Daoy (cell line): Measurements from ENCODE around the gene E2F3. TPM values are rescaled to one million over a fixed set of nuclear protein-coding genes. Genes with fewer than 3 reads are reported as not detected.
A peak's percentile ranks its signal among the peaks of the same experiment; 100 is the strongest.
"Not testable (repeated sequence)": the region's sequence is repeated elsewhere in the genome, so short reads cannot be mapped to it uniquely, and the experiment has no call there.

Experiments
- DNase-seq: peaks from one replicate; pipeline ENCODE4 v3.0.0-alpha.2; 2015; ENCODE audit warnings: low read depth
- total RNA-seq: library from RNA; depleted of rRNA; stranded (reverse); fragments of >200 nt; shearing (Covaris generic); gene quantifications from 2 replicates; pipeline ENCODE4 v1.2.3, GENCODE V29; 2014

The E2F3 gene
- total RNA-seq, 1 experiment from 2014 or later: 8.1 TPM

- no peak for DNase-seq
Measured at GRCh38 chr6:20467437-20467836, 65.8 kb downstream of the E2F3 start.

GRCh38 chr6:20468209-20468608 lies 66.5 kb downstream of the E2F3 start:
- no peak for DNase-seq

GRCh38 chr6:20472748-20473147 lies 71.1 kb downstream of the E2F3 start:
- DNase-seq: no peak

- DNase-seq: no peak
Measured at GRCh38 chr6:20473518-20473917, 71.8 kb downstream of the E2F3 start.

- no peak for DNase-seq
Measured at GRCh38 chr6:20474874-20475542, 73.3 kb downstream of the E2F3 start.

- DNase-seq: no peak
Measured at GRCh38 chr6:20476501-20477043, 74.9 kb downstream of the E2F3 start.

- no peak for DNase-seq
Measured at GRCh38 chr6:20477485-20477884, 75.8 kb downstream of the E2F3 start.

GRCh38 chr6:20479060-20479459 lies 77.4 kb downstream of the E2F3 start:
- DNase-seq: no peak

GRCh38 chr6:20479526-20479925 lies 77.8 kb downstream of the E2F3 start:
- DNase-seq: no peak

GRCh38 chr6:20481281-20481680 lies 79.6 kb downstream of the E2F3 start:
- no peak for DNase-seq

- DNase-seq: no peak
Measured at GRCh38 chr6:20483887-20484497, 82.3 kb downstream of the E2F3 start.

- no peak for DNase-seq
Measured at GRCh38 chr6:20486641-20487040, 85.0 kb downstream of the E2F3 start.

GRCh38 chr6:20487669-20488375 lies 86.1 kb downstream of the E2F3 start:
- DNase-seq: no peak

GRCh38 chr6:20490591-20490990 lies 88.9 kb downstream of the E2F3 start:
- no peak for DNase-seq

GRCh38 chr6:20492099-20492498 lies 90.4 kb downstream of the E2F3 start:
- no peak for DNase-seq

- no peak for DNase-seq
Measured at GRCh38 chr6:20497216-20498040, 95.7 kb downstream of the E2F3 start.

- DNase-seq: no peak
Measured at GRCh38 chr6:20498041-20498385, 96.3 kb downstream of the E2F3 start.

- DNase-seq: no peak
Measured at GRCh38 chr6:20509212-20509611, 107.5 kb downstream of the E2F3 start.

GRCh38 chr6:20511852-20512251 lies 110.2 kb downstream of the E2F3 start:
- no peak for DNase-seq

GRCh38 chr6:20525208-20525607 lies 123.5 kb downstream of the E2F3 start:
- not testable (repeated sequence) for DNase-seq

GRCh38 chr6:20529086-20529448 lies 127.4 kb downstream of the E2F3 start:
- peak; percentile 25 for DNase-seq

GRCh38 chr6:20532881-20533280 lies 131.2 kb downstream of the E2F3 start:
- DNase-seq: no peak
